Measurements from ENCODE around the gene TLR4.

TLR4 gene

GRCh38 chr9:117732494-117732893 is 28.3 kb downstream of the TLR4 start:
- H3K36me3 ChIP-seq (ENCODE audit: insufficient read depth, low read length) = no peaks in the 10 kb centered on the region
- no peaks in the 10 kb centered on the region for H3K4me1 ChIP-seq (ENCODE audit: insufficient read depth, low read length)
- H3K27me3 ChIP-seq (ENCODE audit: control insufficient read depth in 1 of 2, insufficient read depth in 2 of 2, low read length in 2 of 2) = no peaks in the 10 kb centered on the region
- no peaks in the 10 kb centered on the region for H3K9me3 ChIP-seq (ENCODE audit: low read length)
- H3K9ac ChIP-seq (ENCODE audit: low read length) = no peak overlapping the region
- no peak overlapping the region for H3K4me3 ChIP-seq (ENCODE audit: low read depth in 1 of 2, low read length in 2 of 2)
- no peak overlapping the region for H3K27ac ChIP-seq (ENCODE audit: low read depth, low read length)

GRCh38 chr9:117733465-117733864 is 29.3 kb downstream of the TLR4 start:
- Histone ChIP-seq H3K4me3 (ENCODE audit: low read depth in 1 of 2, low read length in 2 of 2) (no peak overlapping the region), H3K27me3 (ENCODE audit: control insufficient read depth in 1 of 2, insufficient read depth in 2 of 2, low read length in 2 of 2) (no peaks in the 10 kb centered on the region), H3K27ac (ENCODE audit: low read depth, low read length) (no peak overlapping the region), H3K9me3 (ENCODE audit: low read length) (no peaks in the 10 kb centered on the region), H3K36me3 (ENCODE audit: insufficient read depth, low read length) (no peaks in the 10 kb centered on the region), H3K4me1 (ENCODE audit: insufficient read depth, low read length) (no peaks in the 10 kb centered on the region), H3K9ac (ENCODE audit: low read length) (no peak overlapping the region)

DNA sequence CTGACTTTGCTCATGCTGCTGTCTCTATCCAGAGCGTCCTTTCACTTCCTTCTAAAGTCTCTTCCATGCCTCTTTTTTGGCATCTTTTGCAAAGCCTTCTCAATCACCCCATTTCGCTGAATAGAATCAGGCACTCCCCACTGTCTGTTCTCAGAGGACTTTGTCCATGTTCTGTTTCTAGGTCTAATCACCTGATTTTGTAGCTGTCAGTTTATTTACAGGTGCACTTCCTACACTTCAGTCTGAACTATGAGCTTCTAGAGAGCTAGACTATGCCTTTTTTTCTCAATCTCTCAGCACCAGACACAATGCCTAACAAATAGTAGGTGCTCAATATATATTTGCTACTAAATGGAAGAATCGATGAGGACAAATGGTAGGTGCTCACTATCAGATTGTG is 29.9 kb downstream of the TLR4 start:
- H3K27ac ChIP-seq (ENCODE audit: low read depth, low read length) = no peak overlapping the region
- no peak overlapping the region for H3K4me3 ChIP-seq (ENCODE audit: low read depth in 1 of 2, low read length in 2 of 2)
- H3K27me3 ChIP-seq (ENCODE audit: control insufficient read depth in 1 of 2, insufficient read depth in 2 of 2, low read length in 2 of 2) = no peaks in the 10 kb centered on the region
- H3K36me3 ChIP-seq (ENCODE audit: insufficient read depth, low read length) = no peaks in the 10 kb centered on the region
- H3K4me1 ChIP-seq (ENCODE audit: insufficient read depth, low read length) = no peaks in the 10 kb centered on the region
- H3K9me3 ChIP-seq (ENCODE audit: low read length) = no peaks in the 10 kb centered on the region
- H3K9ac ChIP-seq (ENCODE audit: low read length) = no peak overlapping the region

- Histone ChIP-seq H3K4me3 (ENCODE audit: low read depth in 1 of 2, low read length in 2 of 2) (no peak overlapping the region), H3K4me1 (ENCODE audit: insufficient read depth, low read length) (no peaks in the 10 kb centered on the region), H3K27me3 (ENCODE audit: control insufficient read depth in 1 of 2, insufficient read depth in 2 of 2, low read length in 2 of 2) (no peaks in the 10 kb centered on the region), H3K9me3 (ENCODE audit: low read length) (no peaks in the 10 kb centered on the region), H3K36me3 (ENCODE audit: insufficient read depth, low read length) (no peaks in the 10 kb centered on the region), H3K27ac (ENCODE audit: low read depth, low read length) (no peak overlapping the region), H3K9ac (ENCODE audit: low read length) (no peak overlapping the region)
Observed at GRCh38 chr9:117734523-117735314, 30.5 kb downstream of the TLR4 start.

GRCh38 chr9:117737721-117738226 is 33.6 kb downstream of the TLR4 start:
- Histone ChIP-seq H3K4me3 (ENCODE audit: low read depth in 1 of 2, low read length in 2 of 2) (no peak overlapping the region), H3K27ac (ENCODE audit: low read depth, low read length) (no peak overlapping the region), H3K27me3 (ENCODE audit: control insufficient read depth in 1 of 2, insufficient read depth in 2 of 2, low read length in 2 of 2) (no peaks in the 10 kb centered on the region)

DNA sequence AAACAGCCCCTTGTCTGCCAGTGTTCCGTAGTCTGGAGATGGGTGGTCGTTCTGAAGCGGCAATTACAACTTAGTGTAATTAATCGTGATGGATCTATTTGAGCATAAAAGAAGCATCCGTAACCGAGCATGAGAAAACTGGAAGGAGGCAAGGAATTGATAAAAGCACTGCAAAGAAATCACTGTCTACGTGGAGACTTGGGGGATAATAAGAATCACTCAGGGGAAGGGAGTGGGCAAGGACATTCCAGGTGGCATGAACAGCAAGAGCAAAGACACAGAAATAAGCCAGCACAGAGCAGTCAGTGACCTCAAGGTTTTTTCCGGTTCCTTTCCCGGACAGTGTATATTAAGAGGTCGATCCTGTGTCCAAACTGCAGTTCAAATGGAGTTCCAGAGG is 35.0 kb downstream of the TLR4 start:
- no peak overlapping the region for H3K4me3 ChIP-seq (ENCODE audit: low read depth in 1 of 2, low read length in 2 of 2)
- H3K27me3 ChIP-seq (ENCODE audit: control insufficient read depth in 1 of 2, insufficient read depth in 2 of 2, low read length in 2 of 2) = no peaks in the 10 kb centered on the region
- no peaks in the 10 kb centered on the region for H3K4me1 ChIP-seq (ENCODE audit: insufficient read depth, low read length)
- no peaks in the 10 kb centered on the region for H3K9me3 ChIP-seq (ENCODE audit: low read length)
- H3K27ac ChIP-seq (ENCODE audit: low read depth, low read length) = no peak overlapping the region
- no peak overlapping the region for H3K9ac ChIP-seq (ENCODE audit: low read length)
- no peaks in the 10 kb centered on the region for H3K36me3 ChIP-seq (ENCODE audit: insufficient read depth, low read length)

More at GRCh38 chr9:117737721-117738226, 33.6 kb downstream of the TLR4 start:
- H3K36me3 ChIP-seq (ENCODE audit: insufficient read depth, low read length) = no peaks in the 10 kb centered on the region
- no peaks in the 10 kb centered on the region for H3K9me3 ChIP-seq (ENCODE audit: low read length)
- no peaks in the 10 kb centered on the region for H3K4me1 ChIP-seq (ENCODE audit: insufficient read depth, low read length)
- no peak overlapping the region for H3K9ac ChIP-seq (ENCODE audit: low read length)

- Histone ChIP-seq H3K4me1 (ENCODE audit: insufficient read depth, low read length) (no peaks in the 10 kb centered on the region), H3K27me3 (ENCODE audit: control insufficient read depth in 1 of 2, insufficient read depth in 2 of 2, low read length in 2 of 2) (no peaks in the 10 kb centered on the region), H3K36me3 (ENCODE audit: insufficient read depth, low read length) (no peaks in the 10 kb centered on the region), H3K9me3 (ENCODE audit: low read length) (no peaks in the 10 kb centered on the region), H3K9ac (ENCODE audit: low read length) (no peak overlapping the region), H3K4me3 (ENCODE audit: low read depth in 1 of 2, low read length in 2 of 2) (no peak overlapping the region), H3K27ac (ENCODE audit: low read depth, low read length) (no peak overlapping the region)
Observed at GRCh38 chr9:117739624-117740347, 35.6 kb downstream of the TLR4 start.

DNA sequence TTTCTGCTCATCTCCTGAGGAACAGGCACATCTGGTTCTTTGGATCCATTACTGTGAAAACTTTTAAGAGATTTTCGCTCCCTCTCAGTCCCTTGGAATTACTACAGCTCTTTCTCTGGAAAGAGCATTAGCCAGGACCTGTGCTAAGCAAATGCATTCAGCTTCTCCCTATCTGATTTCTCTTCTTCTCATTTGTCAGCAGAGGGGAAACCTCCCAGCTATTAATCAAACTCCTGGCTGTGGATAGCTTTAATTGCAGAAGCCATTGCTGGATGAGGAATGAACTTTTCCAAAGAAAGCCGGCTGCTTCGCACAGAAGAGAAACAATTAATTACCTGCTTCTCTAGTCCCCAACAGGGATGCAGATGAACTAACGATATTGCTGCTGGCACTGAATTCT is 37.9 kb downstream of the TLR4 start:
- H3K27me3 ChIP-seq (ENCODE audit: control insufficient read depth in 1 of 2, insufficient read depth in 2 of 2, low read length in 2 of 2) = no peaks in the 10 kb centered on the region
- no peak overlapping the region for H3K4me3 ChIP-seq (ENCODE audit: low read depth in 1 of 2, low read length in 2 of 2)
- no peak overlapping the region for H3K27ac ChIP-seq (ENCODE audit: low read depth, low read length)
- H3K36me3 ChIP-seq (ENCODE audit: insufficient read depth, low read length) = no peaks in the 10 kb centered on the region
- no peaks in the 10 kb centered on the region for H3K4me1 ChIP-seq (ENCODE audit: insufficient read depth, low read length)
- no peak overlapping the region for H3K9ac ChIP-seq (ENCODE audit: low read length)
- H3K9me3 ChIP-seq (ENCODE audit: low read length) = no peaks in the 10 kb centered on the region

DNA sequence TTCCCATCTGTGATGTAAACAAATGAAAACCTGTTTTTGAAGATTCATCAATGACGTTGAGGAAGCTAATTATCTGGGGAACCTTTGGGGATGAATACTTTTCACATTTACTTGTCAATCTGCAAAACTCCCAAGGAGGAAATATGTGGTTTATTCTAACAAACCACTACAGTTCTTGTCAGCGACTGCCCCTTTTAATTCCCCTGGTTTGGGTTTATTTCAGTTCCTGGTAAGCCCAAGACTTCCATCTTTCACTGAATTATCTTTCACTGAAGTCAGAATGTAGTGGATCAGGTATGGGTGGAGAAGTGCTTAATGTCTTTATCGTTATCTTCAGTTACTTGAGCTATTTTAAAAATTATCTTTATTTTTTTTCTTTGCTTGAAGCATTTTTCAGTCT is 40.2 kb downstream of the TLR4 start:
- Histone ChIP-seq H3K27ac (ENCODE audit: low read depth, low read length) (no peak overlapping the region), H3K9me3 (ENCODE audit: low read length) (no peaks in the 10 kb centered on the region), H3K4me3 (ENCODE audit: low read depth in 1 of 2, low read length in 2 of 2) (no peak overlapping the region), H3K4me1 (ENCODE audit: insufficient read depth, low read length) (no peaks in the 10 kb centered on the region), H3K27me3 (ENCODE audit: control insufficient read depth in 1 of 2, insufficient read depth in 2 of 2, low read length in 2 of 2) (no peaks in the 10 kb centered on the region), H3K36me3 (ENCODE audit: insufficient read depth, low read length) (no peaks in the 10 kb centered on the region), H3K9ac (ENCODE audit: low read length) (no peak overlapping the region)

GRCh38 chr9:117744856-117745389 is 40.7 kb downstream of the TLR4 start:
- H3K9ac ChIP-seq (ENCODE audit: low read length) = no peak overlapping the region
- no peak overlapping the region for H3K27ac ChIP-seq (ENCODE audit: low read depth, low read length)
- peak overlapping the region in 1 of 2 donors; percentile 26 for H3K4me3 ChIP-seq (ENCODE audit: low read depth in 1 of 2, low read length in 2 of 2)

DNA sequence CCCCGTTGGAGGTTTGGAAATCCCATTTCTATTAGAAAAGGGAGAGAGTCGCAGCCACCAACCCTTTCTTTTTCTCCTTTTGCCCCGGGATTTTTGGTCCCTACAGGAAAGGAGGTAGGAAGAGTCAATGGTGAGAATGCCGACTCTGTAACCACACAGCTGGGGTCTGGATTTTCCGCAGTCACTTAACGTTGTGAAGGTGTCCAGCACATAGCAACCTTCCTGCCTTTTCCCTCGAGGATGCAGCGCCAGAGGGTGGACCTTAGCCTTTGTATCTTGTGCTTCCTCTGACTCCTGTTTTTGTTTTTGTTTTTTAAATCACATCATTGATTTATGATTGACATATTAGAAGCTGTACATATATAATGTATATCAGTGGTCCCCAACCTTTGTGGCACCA is 41.4 kb downstream of the TLR4 start:
- Histone ChIP-seq H3K9ac (ENCODE audit: low read length) (no peak overlapping the region), H3K36me3 (ENCODE audit: insufficient read depth, low read length) (no peaks in the 10 kb centered on the region), H3K27ac (ENCODE audit: low read depth, low read length) (no peak overlapping the region), H3K4me1 (ENCODE audit: insufficient read depth, low read length) (no peaks in the 10 kb centered on the region), H3K27me3 (ENCODE audit: control insufficient read depth in 1 of 2, insufficient read depth in 2 of 2, low read length in 2 of 2) (no peaks in the 10 kb centered on the region), H3K9me3 (ENCODE audit: low read length) (no peaks in the 10 kb centered on the region), H3K4me3 (ENCODE audit: low read depth in 1 of 2, low read length in 2 of 2) (no peak overlapping the region)

More at GRCh38 chr9:117744856-117745389, 40.7 kb downstream of the TLR4 start:
- Histone ChIP-seq H3K27me3 (ENCODE audit: control insufficient read depth in 1 of 2, insufficient read depth in 2 of 2, low read length in 2 of 2) (no peaks in the 10 kb centered on the region), H3K4me1 (ENCODE audit: insufficient read depth, low read length) (no peaks in the 10 kb centered on the region), H3K36me3 (ENCODE audit: insufficient read depth, low read length) (no peaks in the 10 kb centered on the region), H3K9me3 (ENCODE audit: low read length) (no peaks in the 10 kb centered on the region)

All from muscle layer of colon (tissue), 2 donors.